IMR-90 (cell line): ENCODE data around the gene FMN2. TPM values are rescaled to one million over a fixed set of nuclear protein-coding genes. Genes with fewer than 3 reads are reported as not detected.
A peak's percentile ranks its signal among the peaks of the same experiment; 100 is the strongest.

Source experiments
- ATAC-seq: fragments of 200-7000 bp; cut with Tn5 transposase; 2 replicates; pipeline ENCODE4 v1.9.1; 2020; ENCODE audit warnings: low read depth, mild to moderate bottlenecking, moderate library complexity
- BruUV-seq: library from RNA; stranded (reverse); fragments of 400-500 nt; replicated peaks from 2 replicates; lab custom pipeline; 2021; lab: Mats Ljungman, UMichigan
- CTCF ChIA-PET: fragments of 300-600 bp; formaldehyde crosslinking; extraction: SDS; loops from one replicate; lab custom pipeline; 2021; ENCODE audit warnings: antibody characterized with exemption; lab: Yijun Ruan, JAX
- POLR2A ChIA-PET: fragments of 300-600 bp; sonication (Branson Sonifier 250); formaldehyde crosslinking; loops from one replicate; lab custom pipeline; 2022; ENCODE audit warnings: antibody characterized with exemption; ENCODE audit not compliant: unreplicated experiment; lab: Charles Lee
- DNase-seq: peaks from one replicate; pipeline ENCODE4 v3.0.0; 2013
- H2AFZ ChIP-seq: replicated peaks from 2 replicates; pipeline ENCODE3; 2013; ENCODE audit warnings: low read length, mild to moderate bottlenecking; ENCODE audit not compliant: poor library complexity
- H2AK5ac ChIP-seq: 2 replicates; pipeline ENCODE4 v1.6.1; 2013; ENCODE audit warnings: low read depth, low read length, inconsistent platforms
- H2AK9ac ChIP-seq: replicated peaks from 2 replicates; pipeline ENCODE3; 2013; ENCODE audit warnings: mild to moderate bottlenecking, low read depth, low read length, moderate library complexity; ENCODE audit not compliant: poor library complexity
- H2BK120ac ChIP-seq: 2 replicates; pipeline ENCODE4 v1.6.1; 2013; ENCODE audit warnings: low read depth, low read length, inconsistent platforms
- H2BK15ac ChIP-seq: 3 replicates; pipeline ENCODE4 v1.6.1; 2013; ENCODE audit warnings: low read depth, low read length, inconsistent platforms
- H2BK20ac ChIP-seq: 2 replicates; pipeline ENCODE4 v1.6.1; 2013; ENCODE audit warnings: low read depth, mild to moderate bottlenecking, inconsistent platforms, low read length, moderate library complexity
- H2BK5ac ChIP-seq: 2 replicates; pipeline ENCODE4 v1.6.1; 2013; ENCODE audit warnings: mild to moderate bottlenecking, low read depth, low read length, inconsistent platforms; ENCODE audit not compliant: poor library complexity, severe bottlenecking
- H3K14ac ChIP-seq: replicated peaks from 2 replicates; pipeline ENCODE4 v1.6.1; 2013; ENCODE audit warnings: low read depth, low read length, inconsistent platforms
- H3K18ac ChIP-seq: 2 replicates; pipeline ENCODE4 v1.6.1; 2013; ENCODE audit warnings: low read depth, low read length, control low read depth
- H3K23ac ChIP-seq: 2 replicates; pipeline ENCODE4 v1.6.1; 2013; ENCODE audit warnings: low read depth, low read length, inconsistent platforms
- H3K27ac ChIP-seq: 2 replicates; pipeline ENCODE4 v1.5.1; 2013; ENCODE audit warnings: mild to moderate bottlenecking, control low read depth, low read length; ENCODE audit not compliant: insufficient read depth
- H3K27me3 ChIP-seq: 2 replicates; pipeline ENCODE4 v1.6.1; 2013; ENCODE audit warnings: low read length; ENCODE audit not compliant: control insufficient read depth, insufficient read depth
- H3K36me3 ChIP-seq: 2 replicates; pipeline ENCODE4 v1.6.1; 2013; ENCODE audit warnings: low read length, mixed read lengths; ENCODE audit not compliant: control insufficient read depth, insufficient read depth
- H3K4ac ChIP-seq: 2 replicates; pipeline ENCODE4 v1.6.1; 2013; ENCODE audit warnings: low read depth, low read length, inconsistent platforms
- H3K4me1 ChIP-seq: 2 replicates; pipeline ENCODE4 v1.6.1; 2013; ENCODE audit warnings: low read length, mixed read lengths; ENCODE audit not compliant: control insufficient read depth, insufficient read depth
- H3K4me2 ChIP-seq: 2 replicates; pipeline ENCODE4 v1.6.1; 2013; ENCODE audit warnings: low read depth, mild to moderate bottlenecking, control low read depth, low read length, moderate library complexity
- H3K4me3 ChIP-seq: 2 replicates; pipeline ENCODE4 v1.5.1; 2013; ENCODE audit warnings: low read depth, mild to moderate bottlenecking, control low read depth, low read length, moderate library complexity; ENCODE audit not compliant: insufficient read depth
- H3K56ac ChIP-seq: 2 replicates; pipeline ENCODE4 v1.6.1; 2013; ENCODE audit warnings: low read length, inconsistent platforms; ENCODE audit not compliant: insufficient read depth; ENCODE audit errors: extremely low read depth
- H3K79me1 ChIP-seq, 2 experiments: 2 replicates each; pipeline ENCODE4 v1.6.1; 2013; ENCODE audit warnings: low read length in 2 of 2, inconsistent platforms in 1 of 2, low read depth in 1 of 2
- H3K9ac ChIP-seq: 2 replicates; pipeline ENCODE4 v1.6.1; 2013; ENCODE audit warnings: low read depth, low read length, control low read depth
- H3K9me1 ChIP-seq: 2 replicates; pipeline ENCODE4 v1.6.1; 2013; ENCODE audit warnings: low read length, inconsistent platforms; ENCODE audit not compliant: insufficient read depth
- H3K9me3 ChIP-seq: 2 replicates; pipeline ENCODE4 v1.6.1; 2013; ENCODE audit warnings: low read length; ENCODE audit not compliant: control insufficient read depth, insufficient read depth
- H4K20me1 ChIP-seq: 2 replicates; pipeline ENCODE4 v1.6.1; 2013; ENCODE audit warnings: low read length, inconsistent platforms; ENCODE audit not compliant: insufficient read depth
- H4K5ac ChIP-seq: 2 replicates; pipeline ENCODE4 v1.6.1; 2013; ENCODE audit warnings: mild to moderate bottlenecking, low read depth, low read length, control low read depth
- H4K8ac ChIP-seq, 2 experiments: 2 replicates each; pipeline ENCODE4 v1.6.1; 2013; ENCODE audit warnings: low read depth in 2 of 2, low read length in 2 of 2, control low read depth in 1 of 2, inconsistent platforms in 1 of 2
- H4K91ac ChIP-seq: 2 replicates; pipeline ENCODE4 v1.6.1; 2013; ENCODE audit warnings: low read depth, low read length, inconsistent platforms; ENCODE audit not compliant: insufficient read depth
- BHLHE40 ChIP-seq: fragments of 150-350 bp; IDR thresholded peaks from 2 replicates; pipeline ENCODE4 v1.6.1; 2016; ENCODE audit warnings: mild to moderate bottlenecking, low read depth, low read length
- CEBPB ChIP-seq: IDR thresholded peaks from 2 replicates; pipeline ENCODE4 v1.6.1; 2012; ENCODE audit warnings: low read depth, low read length, improper control_type of control experiment
- CHD1 ChIP-seq: IDR thresholded peaks from 2 replicates; pipeline ENCODE4 v1.6.1; 2012; ENCODE audit warnings: low read depth, low read length, improper control_type of control experiment
- FOS ChIP-seq: fragments of 150-350 bp; IDR thresholded peaks from 2 replicates; pipeline ENCODE4 v1.6.1; 2016; ENCODE audit warnings: low read depth, low read length
- MAFK ChIP-seq: IDR thresholded peaks from 2 replicates; pipeline ENCODE4 v1.6.1; 2012; ENCODE audit warnings: low read depth, low read length, improper control_type of control experiment
- RAD21 ChIP-seq: IDR thresholded peaks from 2 replicates; pipeline ENCODE4 v1.6.1; 2012; ENCODE audit warnings: low read length, improper control_type of control experiment
- RCOR1 ChIP-seq: IDR thresholded peaks from 2 replicates; pipeline ENCODE4 v1.6.1; 2012; ENCODE audit warnings: mild to moderate bottlenecking, low read length, improper control_type of control experiment; ENCODE audit not compliant: insufficient replicate concordance
- RFX5 ChIP-seq: IDR thresholded peaks from 2 replicates; pipeline ENCODE4 v1.8.0; 2012; ENCODE audit warnings: low read depth, mild to moderate bottlenecking, low read length, moderate library complexity
- WGBS, 2 experiments: methylation state at CpG; one replicate each; pipeline versions ENCODE4 v1.1.5 to v1.1.7; 2013; ENCODE audit warnings: missing lambda C conversion rate in 2 of 2; ENCODE audit not compliant: insufficient read length in 1 of 2; ENCODE audit errors: extremely low coverage in 2 of 2; 5-methylcytosine and 5-hydroxymethylcytosine counted together
- dilution Hi-C: fragments of 300-500 bp; cut with HindIII; formaldehyde crosslinking; loops from one replicate; pipeline ENCODE4 v1.14.3; 2018; ENCODE audit warnings: low sequenced_read_pairs; ENCODE audit not compliant: unreplicated experiment
- in situ Hi-C: fragments of 300-500 bp; cut with MboI; formaldehyde crosslinking; loops from 3 replicates; pipeline ENCODE4 v1.14.3; 2019; ENCODE audit warnings: low sequenced_read_pairs, inconsistent platforms, mixed read lengths
- intact Hi-C: fragments of 100-400 bp; cut with micrococcal nuclease; formaldehyde crosslinking; loops from 2 replicates; pipeline ENCODE4 v1.10.0; 2022
- polyA plus RNA-seq, 3 experiments: library from polyadenylated mRNA; depleted of rRNA; stranded (reverse); fragments of >200 nt; gene quantifications; 2 replicates each; pipeline ENCODE4 v1.2.3, GENCODE V29; 2012; ENCODE audit warnings: low replicate concordance in 1 of 3
- total RNA-seq: library from RNA; depleted of rRNA; stranded (reverse); fragments of >200 nt; gene quantifications from 2 replicates; pipeline ENCODE4 v1.2.3, GENCODE V29; 2012
- TF ChIP-seq, protein P1 (sequence below): fragments of 150-350 bp; IDR thresholded peaks from 2 replicates; pipeline ENCODE4 v1.6.1; 2016; ENCODE audit warnings: low read depth, mild to moderate bottlenecking, low read length, moderate library complexity, borderline replicate concordance

Gene FMN2
- total and polyA plus RNA-seq, 2 of the 4 experiments (the other 2 are of a cell fraction): 29.0 to 35.8 TPM

- Histone ChIP-seq H3K9ac (no peak overlapping the region), H2BK20ac (no peak overlapping the region), H3K36me3 (no peaks in the 10 kb centered on the region), H3K4me2 (no peak overlapping the region), H2BK120ac (no peak overlapping the region), H2AK9ac (no peak overlapping the region), H3K14ac (no peak overlapping the region), H2BK15ac (no peak overlapping the region), H3K18ac (no peak overlapping the region), H3K27me3 (no peaks in the 10 kb centered on the region), H3K79me1 (peaks cover 14 to 46% of the 10 kb centered on the region in 2 experiments), H3K9me1 (peaks cover 6% of the 10 kb centered on the region), H3K56ac (no peak overlapping the region), H4K20me1 (no peaks in the 10 kb centered on the region), H3K9me3 (no peaks in the 10 kb centered on the region), H2AK5ac (no peak overlapping the region), H4K91ac (no peak overlapping the region), H3K4me1 (peaks cover 3% of the 10 kb centered on the region), H3K23ac (no peak overlapping the region), H4K8ac (no peak overlapping the region), H3K27ac (no peak overlapping the region), H3K4me3 (no peak overlapping the region), H2BK5ac (no peak overlapping the region), H2AFZ (no peak overlapping the region), H3K4ac (no peak overlapping the region), H4K5ac (no peak overlapping the region)
- WGBS, 2 experiments: no CpG with 5 or more reads among the region's 4 CpGs
- peak; percentile 33 for DNase-seq
- POLR2A ChIA-PET: interaction anchor here (0.5 kb wide), 1 partner anchor 253 kb away, joined by 5 read pairs; no protein-coding TSS in a partner anchor
- CTCF ChIA-PET: no interaction called here
- no peak for ATAC-seq
- in situ Hi-C loops (no loop called here), intact Hi-C loops (loop anchor here (10.0 kb wide), 1 partner anchor 391 kb away; no protein-coding TSS in a partner anchor), dilution Hi-C loops (no loop called here)
- TF ChIP-seq RFX5 (no peak), CHD1 (no peak), CEBPB (no peak), RCOR1 (no peak), MAFK (no peak), RAD21 (no peak), FOS (no peak), BHLHE40 (no peak)
- TF ChIP-seq, protein P1, sequence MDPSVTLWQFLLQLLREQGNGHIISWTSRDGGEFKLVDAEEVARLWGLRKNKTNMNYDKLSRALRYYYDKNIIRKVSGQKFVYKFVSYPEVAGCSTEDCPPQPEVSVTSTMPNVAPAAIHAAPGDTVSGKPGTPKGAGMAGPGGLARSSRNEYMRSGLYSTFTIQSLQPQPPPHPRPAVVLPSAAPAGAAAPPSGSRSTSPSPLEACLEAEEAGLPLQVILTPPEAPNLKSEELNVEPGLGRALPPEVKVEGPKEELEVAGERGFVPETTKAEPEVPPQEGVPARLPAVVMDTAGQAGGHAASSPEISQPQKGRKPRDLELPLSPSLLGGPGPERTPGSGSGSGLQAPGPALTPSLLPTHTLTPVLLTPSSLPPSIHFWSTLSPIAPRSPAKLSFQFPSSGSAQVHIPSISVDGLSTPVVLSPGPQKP: no peak
- BruUV-seq: no TSS peak
Observed at GRCh38 chr1:240415532-240415931, 323.8 kb downstream of the FMN2 start.
